ENCODE measurements around the gene NMT1.

GRCh38 chr17:45120558-45120957, 59.4 kb downstream of the NMT1 start:
- TF ChIP-seq CTCF (IDR thresholded peaks at IDR 0.05) (no peak), POLR2A (IDR thresholded peaks at IDR 0.05) (no peak)

All from right lobe of liver (tissue), 4 donors.